Cardiac muscle cell (in vitro differentiated cells and primary cell): Measurements from ENCODE around the gene PSMA1. TPM values are rescaled to one million over a fixed set of nuclear protein-coding genes. Genes with fewer than 3 reads are reported as not detected.

Source experiments
- DNase-seq, 2 donors: peaks; one replicate each; pipeline versions ENCODE4 v3.0.0 to v3.0.0-alpha.2; 2010 to 2017; ENCODE audit warnings: low read depth in 1 of 2, low spot score in 1 of 2
- H3K27ac ChIP-seq: fragments of 200-600 bp; sonication (generic); 2 replicates; pipeline ENCODE4 v1.5.1; 2016
- H3K27me3 ChIP-seq: fragments of 200-600 bp; sonication (generic); 2 replicates; pipeline ENCODE4 v1.6.0; 2016; ENCODE audit warnings: control low read depth
- H3K36me3 ChIP-seq: fragments of 200-600 bp; sonication (generic); 2 replicates; pipeline ENCODE4 v1.5.1; 2016; ENCODE audit warnings: control low read depth
- H3K4me1 ChIP-seq: fragments of 200-600 bp; sonication (generic); 2 replicates; pipeline ENCODE4 v1.8.1; 2017; ENCODE audit warnings: low read depth, mild to moderate bottlenecking, mixed run types
- H3K4me3 ChIP-seq: fragments of 200-600 bp; sonication (generic); 2 replicates; pipeline ENCODE4 v1.5.1; 2016; ENCODE audit warnings: mild to moderate bottlenecking
- H3K9me3 ChIP-seq: fragments of 200-600 bp; sonication (generic); 2 replicates; pipeline ENCODE4 v1.5.1; 2017; ENCODE audit warnings: low read depth, mild to moderate bottlenecking, control low read depth
- CTCF ChIP-seq: IDR thresholded peaks from 2 replicates; pipeline ENCODE4 v1.5.1; 2012; ENCODE audit warnings: low read depth, mild to moderate bottlenecking, low read length
- polyA plus RNA-seq: library from polyadenylated mRNA; unstranded; fragments of >200 nt; fragmentation: Nextera tagmentation; extraction: Ambion mirVana; gene quantifications from 2 replicates; pipeline ENCODE4 v1.2.1, GENCODE V29; 2016
- total RNA-seq: library from RNA; depleted of rRNA; stranded (reverse); fragments of >200 nt; gene quantifications from 2 replicates; pipeline ENCODE4 v1.2.3, GENCODE V29; 2016

PSMA1 gene
- total and polyA plus RNA-seq, 2 experiments from 2014 or later: 88.9 to 403 TPM

DNA sequence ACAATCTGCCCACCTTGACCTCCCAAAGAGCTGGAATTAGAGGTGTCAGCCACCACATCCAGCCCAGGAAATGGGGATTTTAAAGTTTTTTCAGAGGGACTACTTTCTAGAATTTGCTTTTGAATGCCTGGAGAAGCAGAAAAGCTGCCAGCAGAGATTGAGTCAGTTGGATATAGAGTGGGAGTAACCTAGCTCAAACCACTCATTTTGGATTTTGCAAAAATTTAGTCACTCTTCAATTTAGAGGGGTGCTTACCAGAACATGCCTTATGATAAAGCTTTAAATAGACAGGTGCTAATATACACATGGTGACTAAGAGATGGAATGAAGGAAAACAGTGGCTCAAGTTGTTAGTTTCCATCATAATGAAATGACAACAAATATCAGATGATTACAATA lies 26.5 kb upstream of the PSMA1 start:
- H3K4me1 ChIP-seq: peaks cover 9% of the 10 kb centered on the region
- no peak overlapping the region for H3K27ac ChIP-seq
- H3K27me3 ChIP-seq: no peaks in the 10 kb centered on the region
- no peaks in the 10 kb centered on the region for H3K36me3 ChIP-seq
- no peak for DNase-seq
- TF ChIP-seq CTCF: no peak
- no peak overlapping the region for H3K4me3 ChIP-seq
- H3K9me3 ChIP-seq: no peaks in the 10 kb centered on the region

DNA sequence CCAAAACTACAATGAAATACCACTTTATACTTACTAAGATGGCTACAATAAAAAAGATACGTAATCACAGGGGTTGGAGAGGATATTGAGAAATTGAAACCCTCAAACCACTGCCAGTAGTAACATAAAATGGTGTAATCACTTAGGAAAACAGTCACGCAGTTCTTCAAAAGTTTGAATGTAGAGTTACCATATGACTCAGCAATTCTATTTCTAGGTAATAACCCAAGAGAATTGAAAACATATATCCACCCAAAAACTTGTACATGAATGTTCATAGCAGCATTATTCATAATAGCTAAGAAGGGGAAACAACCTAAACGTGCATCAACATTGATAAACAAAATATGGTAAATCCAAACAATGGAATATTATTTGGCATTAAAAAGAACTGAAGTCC lies 24.4 kb upstream of the PSMA1 start:
- H3K9me3 ChIP-seq: no peaks in the 10 kb centered on the region
- no peak overlapping the region for H3K4me3 ChIP-seq
- no peaks in the 10 kb centered on the region for H3K4me1 ChIP-seq
- H3K27me3 ChIP-seq: no peaks in the 10 kb centered on the region
- no peak for TF ChIP-seq CTCF
- no peaks in the 10 kb centered on the region for H3K36me3 ChIP-seq
- no peak overlapping the region for H3K27ac ChIP-seq
- peak in 1 of 2 donors; percentile 86 for DNase-seq

DNA sequence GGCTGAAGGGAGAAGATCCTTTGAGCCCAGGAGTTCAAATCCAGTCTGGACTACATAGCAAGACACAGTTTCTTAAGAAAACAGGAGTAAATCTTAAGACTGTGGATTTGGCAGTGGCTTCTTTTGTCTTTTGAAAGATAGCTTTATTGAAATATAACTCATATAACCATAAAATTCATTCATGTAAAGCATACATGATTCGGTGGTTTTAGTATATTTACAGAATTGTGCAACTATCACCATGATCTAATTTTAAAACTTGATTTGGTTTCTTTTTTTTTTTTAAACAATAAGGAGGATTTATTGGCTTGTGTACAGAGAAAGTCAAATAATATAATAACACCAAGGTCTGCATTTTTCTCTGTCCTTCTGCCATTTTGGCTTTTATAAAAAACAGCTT lies 23.1 kb upstream of the PSMA1 start:
- TF ChIP-seq CTCF: no peak
- no peaks in the 10 kb centered on the region for H3K4me1 ChIP-seq
- DNase-seq: no peak
- no peak overlapping the region for H3K27ac ChIP-seq
- no peaks in the 10 kb centered on the region for H3K27me3 ChIP-seq
- no peaks in the 10 kb centered on the region for H3K36me3 ChIP-seq
- no peaks in the 10 kb centered on the region for H3K9me3 ChIP-seq
- H3K4me3 ChIP-seq: no peak overlapping the region

- Histone ChIP-seq H3K9me3 (no peaks in the 10 kb centered on the region), H3K4me3 (no peak overlapping the region), H3K27ac (no peak overlapping the region), H3K4me1 (no peaks in the 10 kb centered on the region), H3K36me3 (no peaks in the 10 kb centered on the region), H3K27me3 (no peaks in the 10 kb centered on the region)
- DNase-seq: no peak
- no peak for TF ChIP-seq CTCF
These were observed 22.1 kb upstream of the PSMA1 start for GRCh38 chr11:14542324-14542723.

DNA sequence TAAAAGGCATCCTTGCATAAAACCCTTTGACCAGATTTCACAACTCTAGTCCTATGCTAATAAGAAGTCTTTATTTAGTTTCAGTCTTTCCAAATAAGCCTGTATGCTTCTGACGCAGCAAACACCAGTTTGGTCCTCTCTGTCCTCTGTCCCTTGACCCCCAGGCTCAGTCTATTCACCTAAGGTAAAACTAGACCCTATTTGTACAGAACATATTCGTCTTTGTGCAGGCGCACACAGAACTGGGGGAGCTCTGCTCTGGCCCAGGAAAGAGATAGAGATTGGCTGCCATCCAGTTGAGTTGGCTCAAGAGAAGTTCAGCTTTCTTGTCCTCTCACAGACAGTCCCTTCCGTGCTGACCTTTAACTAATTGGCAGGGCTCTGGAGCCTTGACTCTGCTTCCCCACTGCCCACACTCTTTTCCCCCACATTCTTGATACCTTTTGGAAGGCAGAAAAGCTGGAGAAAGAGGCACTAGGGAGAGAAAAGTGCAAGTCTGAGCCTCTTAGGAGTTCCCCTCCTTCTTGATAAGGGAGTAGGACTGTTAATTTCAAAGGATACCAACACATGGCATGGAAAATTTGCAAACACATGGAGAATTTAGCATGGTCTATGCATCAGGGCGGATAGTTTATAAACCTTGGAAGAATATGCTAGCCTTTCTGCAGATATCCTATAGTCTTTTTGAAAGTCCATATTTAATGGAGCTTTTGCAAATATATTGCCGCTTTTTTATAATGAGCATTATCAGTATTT lies 21.2 kb upstream of the PSMA1 start:
- Histone ChIP-seq H3K27me3 (no peaks in the 10 kb centered on the region), H3K4me3 (no peak overlapping the region), H3K9me3 (no peaks in the 10 kb centered on the region), H3K36me3 (no peaks in the 10 kb centered on the region), H3K4me1 (no peaks in the 10 kb centered on the region), H3K27ac (no peak overlapping the region)
- DNase-seq: peak in 1 of 2 donors; percentile 76
- TF ChIP-seq CTCF: no peak
